H1 (cell line): ENCODE results near the gene FAM81B. TPM values are rescaled to one million over a fixed set of nuclear protein-coding genes. Genes with fewer than 3 reads are reported as not detected.
A peak's percentile ranks its signal among the peaks of the same experiment; 100 is the strongest.

Experiments
- CTCF ChIA-PET: fragments of 300-600 bp; sonication (Branson Sonifier 250); formaldehyde crosslinking; loops from one replicate; lab custom pipeline; 2021; ENCODE audit not compliant: partially characterized antibody; lab: Charles Lee
- POLR2A ChIA-PET: fragments of 300-600 bp; sonication (Branson Sonifier 250); formaldehyde crosslinking; loops from one replicate; lab custom pipeline; 2021; ENCODE audit warnings: inconsistent platforms; ENCODE audit not compliant: partially characterized antibody; lab: Charles Lee
- DNase-seq, 2 experiments: peaks; one replicate each; pipeline versions ENCODE4 v3.0.0 to v3.0.0-alpha.2; 2010 to 2022; ENCODE audit warnings: low spot score in 2 of 2, low read depth in 1 of 2, mixed read lengths in 1 of 2
- FAIRE-seq: peaks from 2 replicates; lab custom pipeline; 2011; peaks lifted over from hg19 to GRCh38; lab: Jason Lieb, UNC
- H2AFZ ChIP-seq: 2 replicates; pipeline ENCODE4 v1.8.1; 2012; ENCODE audit warnings: low read length, inconsistent platforms
- H2AK5ac ChIP-seq: 2 replicates; pipeline ENCODE4 v1.6.1; 2013; ENCODE audit warnings: low read depth, low read length
- H2BK120ac ChIP-seq: replicated peaks from 2 replicates; pipeline ENCODE3; 2013; ENCODE audit warnings: low read depth, low read length, inconsistent platforms
- H2BK12ac ChIP-seq: 2 replicates; pipeline ENCODE4 v1.6.1; 2013; ENCODE audit warnings: low read depth, low read length
- H2BK15ac ChIP-seq: 2 replicates; pipeline ENCODE4 v1.6.1; 2013; ENCODE audit warnings: low read length
- H2BK20ac ChIP-seq: 2 replicates; pipeline ENCODE4 v1.6.1; 2013; ENCODE audit warnings: low read length
- H2BK5ac ChIP-seq: 2 replicates; pipeline ENCODE4 v1.6.1; 2013; ENCODE audit warnings: low read depth, low read length
- H3K14ac ChIP-seq: 2 replicates; pipeline ENCODE4 v1.6.1; 2013; ENCODE audit warnings: inconsistent platforms; ENCODE audit not compliant: insufficient read length
- H3K18ac ChIP-seq: 2 replicates; pipeline ENCODE4 v1.6.1; 2013; ENCODE audit warnings: low read length; ENCODE audit errors: extremely low read depth
- H3K23ac ChIP-seq: 2 replicates; pipeline ENCODE4 v1.6.1; 2013; ENCODE audit warnings: inconsistent platforms; ENCODE audit not compliant: insufficient read length
- H3K23me2 ChIP-seq: 2 replicates; pipeline ENCODE4 v1.6.1; 2013; ENCODE audit warnings: low read depth, low read length
- H3K27ac ChIP-seq: 2 replicates; pipeline ENCODE4 v1.6.1; 2011; ENCODE audit warnings: low read depth, low read length, inconsistent platforms
- H3K27me3 ChIP-seq, 4 experiments: replicated peaks in 1 of 4; 1 replicate in 1 of 4; 2 replicates in 3 of 4; pipeline versions ENCODE4 v1.6.1 to v1.8.1; 2011 to 2013; ENCODE audit warnings: low read length in 3 of 4, mild to moderate bottlenecking in 3 of 4, inconsistent platforms in 2 of 4, mixed read lengths in 2 of 4, moderate library complexity in 1 of 4; ENCODE audit not compliant: control insufficient read depth in 3 of 4, insufficient read depth in 3 of 4; ENCODE audit errors: extremely low read depth in 1 of 4
- H3K36me3 ChIP-seq, 4 experiments: 2 replicates each; pipeline versions ENCODE4 v1.6.1 to v1.8.1; 2011 to 2013; ENCODE audit warnings: mild to moderate bottlenecking in 4 of 4, low read length in 3 of 4, moderate library complexity in 2 of 4, control low read depth in 1 of 4, inconsistent platforms in 1 of 4; ENCODE audit not compliant: insufficient read depth in 4 of 4, control insufficient read depth in 2 of 4
- H3K4ac ChIP-seq: replicated peaks from 2 replicates; pipeline ENCODE3; 2013; ENCODE audit warnings: low read length, low read depth, mixed read lengths, inconsistent platforms; ENCODE audit not compliant: insufficient read length
- H3K4me1 ChIP-seq, 4 experiments: replicated peaks in 1 of 4; 1 replicate in 1 of 4; 2 replicates in 3 of 4; pipeline versions ENCODE4 v1.6.1 to v1.8.1; 2011 to 2013; ENCODE audit warnings: low read length in 3 of 4, inconsistent platforms in 2 of 4, mixed read lengths in 1 of 4; ENCODE audit not compliant: insufficient read depth in 4 of 4, control insufficient read depth in 3 of 4
- H3K4me2 ChIP-seq, 2 experiments: 2 replicates each; pipeline versions ENCODE4 v1.6.1 to v1.8.1; 2011 to 2013; ENCODE audit warnings: low read depth in 2 of 2, low read length in 2 of 2, control low read depth in 1 of 2, inconsistent platforms in 1 of 2, mild to moderate bottlenecking in 1 of 2; ENCODE audit not compliant: insufficient read depth in 1 of 2
- H3K4me3 ChIP-seq, 4 experiments: fragments of 200-600, 300-600 bp in 1 of 4; sonication (generic), shearing (Covaris generic), sonication (Bioruptor Twin) in 1 of 4; 2 replicates each; pipeline versions ENCODE4 v1.5.1 to v1.8.1; 2011 to 2016; ENCODE audit warnings: low read length in 4 of 4, low read depth in 3 of 4, control low read depth in 2 of 4, inconsistent platforms in 2 of 4, mild to moderate bottlenecking in 2 of 4, mixed read lengths in 1 of 4, moderate library complexity in 1 of 4; ENCODE audit not compliant: insufficient read depth in 2 of 4; ENCODE audit errors: extremely low read depth in 1 of 4
- H3K56ac ChIP-seq: replicated peaks from 2 replicates; pipeline ENCODE3; 2013; ENCODE audit warnings: low read depth, mild to moderate bottlenecking, mixed read lengths, low read length, inconsistent platforms; ENCODE audit not compliant: insufficient read length
- H3K79me1 ChIP-seq: 2 replicates; pipeline ENCODE4 v1.6.1; 2013; ENCODE audit warnings: low read depth, low read length, control low read depth
- H3K79me2 ChIP-seq, 2 experiments: 2 replicates each; pipeline versions ENCODE4 v1.6.1 to v1.8.1; 2012 to 2013; ENCODE audit warnings: low read length in 2 of 2, mild to moderate bottlenecking in 2 of 2, inconsistent platforms in 1 of 2; ENCODE audit not compliant: insufficient read depth in 2 of 2, control insufficient read depth in 1 of 2
- H3K9ac ChIP-seq, 4 experiments: replicated peaks in 1 of 4; 1 replicate in 1 of 4; 2 replicates in 3 of 4; pipeline versions ENCODE4 v1.6.1 to v1.8.1; 2011 to 2013; ENCODE audit warnings: low read depth in 3 of 4, low read length in 3 of 4, control low read depth in 2 of 4, mild to moderate bottlenecking in 2 of 4, moderate library complexity in 2 of 4, inconsistent platforms in 1 of 4; ENCODE audit errors: extremely low read depth in 1 of 4
- H3K9me3 ChIP-seq, 2 experiments: 2 replicates each; pipeline versions ENCODE4 v1.6.1 to v1.8.1; 2012 to 2013; ENCODE audit warnings: mild to moderate bottlenecking in 2 of 2, moderate library complexity in 2 of 2, control low read depth in 1 of 2, inconsistent platforms in 1 of 2, low read depth in 1 of 2, low read length in 1 of 2, mixed read lengths in 1 of 2; ENCODE audit not compliant: insufficient read depth in 2 of 2
- H4K20me1 ChIP-seq, 2 experiments: replicated peaks in 1 of 2; 2 replicates each; pipeline versions ENCODE3 to v1.8.1; 2011 to 2013; ENCODE audit warnings: inconsistent platforms in 2 of 2, low read length in 2 of 2, mild to moderate bottlenecking in 1 of 2; ENCODE audit not compliant: insufficient read depth in 2 of 2, control insufficient read depth in 1 of 2
- H4K5ac ChIP-seq: 2 replicates; pipeline ENCODE4 v1.6.1; 2013; ENCODE audit warnings: low read length, low read depth, mixed read lengths, inconsistent platforms; ENCODE audit not compliant: insufficient read length
- H4K8ac ChIP-seq: 2 replicates; pipeline ENCODE4 v1.8.0; 2013; ENCODE audit warnings: mild to moderate bottlenecking, moderate library complexity, low read length, inconsistent platforms; ENCODE audit not compliant: insufficient read depth; ENCODE audit errors: extremely low read depth
- H4K91ac ChIP-seq: replicated peaks from 2 replicates; pipeline ENCODE3; 2013; ENCODE audit warnings: low read length, mixed read lengths, inconsistent platforms; ENCODE audit not compliant: insufficient read length
- CHD1 ChIP-seq: IDR thresholded peaks from 2 replicates; pipeline ENCODE4 v1.6.1; 2012; ENCODE audit warnings: low read depth, low read length, improper control_type of control experiment
- CTBP2 ChIP-seq: IDR thresholded peaks from 2 replicates; pipeline ENCODE4 v1.7.0; 2011; ENCODE audit warnings: borderline replicate concordance, mild to moderate bottlenecking, moderate library complexity, mixed read lengths, low read length; ENCODE audit not compliant: insufficient read depth, insufficient read length
- KDM5A ChIP-seq: fragments of 200-600 bp; IDR thresholded peaks from 2 replicates; pipeline ENCODE4 v1.7.1; 2012; ENCODE audit warnings: mild to moderate bottlenecking, low read length, inconsistent platforms, mixed read lengths
- PHF8 ChIP-seq: fragments of 200-600 bp; sonication (generic); conservative IDR thresholded peaks from 2 replicates; pipeline ENCODE4 v1.7.1; 2012; ENCODE audit warnings: low read depth, mild to moderate bottlenecking, inconsistent platforms, low read length, moderate library complexity
- POLR2AphosphoS5 ChIP-seq: IDR thresholded peaks from 2 replicates; pipeline ENCODE4 v1.6.1; 2011; ENCODE audit warnings: low read depth, low read length
- SAP30 ChIP-seq: fragments of 300-600 bp; sonication (generic); IDR thresholded peaks from 2 replicates; pipeline ENCODE4 v1.7.1; 2012; ENCODE audit warnings: low read length, moderate library complexity, mild to moderate bottlenecking, inconsistent platforms; ENCODE audit not compliant: insufficient read depth, insufficient replicate concordance
- SUZ12 ChIP-seq: fragments of 200-600 bp; sonication (generic); IDR thresholded peaks from 2 replicates; pipeline ENCODE4 v1.6.1; 2012; ENCODE audit warnings: mild to moderate bottlenecking, inconsistent platforms, low read length, moderate library complexity, mixed read lengths
- TBP ChIP-seq: IDR thresholded peaks from 2 replicates; pipeline ENCODE4 v1.6.1; 2011; ENCODE audit warnings: low read depth, low read length, improper control_type of control experiment
- WGBS, 2 experiments: shearing (Covaris generic) in 1 of 2; methylation state at CpG; one replicate each; pipeline versions ENCODE4 v1.1.6 to v1.1.7; 2013 to 2015; ENCODE audit warnings: low lambda C conversion rate in 2 of 2, mixed read lengths in 2 of 2, inconsistent platforms in 1 of 2, low coverage in 1 of 2, missing lambda C conversion rate in 1 of 2; ENCODE audit not compliant: insufficient replicate concordance in 2 of 2, insufficient coverage in 1 of 2, insufficient read length in 1 of 2; ENCODE audit errors: extremely low coverage in 1 of 2, missing lambda C conversion rate in 1 of 2; 5-methylcytosine and 5-hydroxymethylcytosine counted together
- polyA plus RNA-seq, 7 experiments: library from polyadenylated mRNA; depleted of rRNA in 3 of 7; stranded (reverse) in 5 of 7; unstranded in 2 of 7; fragments of >200 nt in 5 of 7; fragments of 200-250 nt in 2 of 7; gene quantifications; 1 replicate in 5 of 7; 2 replicates in 1 of 7; 4 replicates in 1 of 7; pipeline versions ENCODE4 v1.2.1 to v1.2.3, GENCODE V29; 2011 to 2013; ENCODE audit warnings: missing spikeins in 2 of 7, mixed read lengths in 2 of 7
- total RNA-seq: library from RNA; stranded (reverse); fragmentation: NEBNext Ultra II Directional; extraction: Animal tissue kit (Norgen Biotek cat#: 25700); gene quantifications from 2 replicates; pipeline ENCODE4 v1.2.1, GENCODE V29; 2021
- TF ChIP-seq, protein P1 (sequence below): IDR thresholded peaks from 2 replicates; pipeline ENCODE4 v1.6.1; 2012; ENCODE audit warnings: inconsistent platforms
- TF ChIP-seq, protein P2 (sequence below): IDR thresholded peaks from 2 replicates; pipeline ENCODE4 v1.6.1; 2012; ENCODE audit warnings: inconsistent platforms
- TF ChIP-seq, protein P3 (sequence below), 3 experiments: IDR thresholded peaks; 1 replicate in 2 of 3; 2 replicates in 1 of 3; pipeline versions ENCODE4 v1.5.1 to v1.6.1; 2011; ENCODE audit warnings: low read length in 3 of 3, mild to moderate bottlenecking in 3 of 3, inconsistent platforms in 2 of 3, low read depth in 1 of 3, moderate library complexity in 1 of 3; ENCODE audit not compliant: insufficient read depth in 1 of 3; ENCODE audit errors: control extremely low read depth in 1 of 3

FAM81B gene
- total and polyA plus RNA-seq, 2 of the 8 experiments (the other 6 are each of a cell fraction or from before 2014, with no cell fraction given): not detected

DNA sequence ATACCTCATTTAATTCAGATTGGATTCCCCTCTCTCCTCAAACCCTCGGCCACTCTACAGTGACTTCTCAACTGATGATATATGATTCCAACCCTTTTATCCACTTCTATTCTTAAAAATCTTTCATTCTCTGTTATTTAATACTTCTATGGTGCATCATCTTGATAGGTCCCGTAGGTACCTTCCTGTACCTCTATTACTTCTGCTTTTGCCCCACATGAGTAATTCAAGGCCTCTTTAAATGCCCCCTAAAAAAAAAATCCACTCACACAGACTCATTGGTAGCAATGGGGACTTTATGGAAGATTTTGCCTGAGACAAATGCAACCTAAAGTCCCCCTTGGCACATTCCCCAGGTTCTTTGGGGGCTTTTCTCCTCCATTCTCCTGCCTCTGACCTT lies 54.3 kb downstream of the FAM81B start:
- H3K27ac ChIP-seq: no peak overlapping the region
- no peak overlapping the region for H3K4me2 ChIP-seq
- H3K4ac ChIP-seq: no peak overlapping the region
- no peak overlapping the region for H4K5ac ChIP-seq
- FAIRE-seq (no peak), DNase-seq (no peak)
- H2BK15ac ChIP-seq: no peak overlapping the region
- H3K27me3 ChIP-seq: no peaks in the 10 kb centered on the region
- no peaks in the 10 kb centered on the region for H3K79me2 ChIP-seq
- no peak overlapping the region for H4K91ac ChIP-seq
- no peak overlapping the region for H2BK12ac ChIP-seq
- no peaks in the 10 kb centered on the region for H3K36me3 ChIP-seq
- H3K9ac ChIP-seq: no peak overlapping the region
- no peak overlapping the region for H2BK120ac ChIP-seq
- no peaks in the 10 kb centered on the region for H3K79me1 ChIP-seq
- ChIA-PET CTCF (no interaction called here), POLR2A (no interaction called here)
- no peak overlapping the region for H2AFZ ChIP-seq
- no peaks in the 10 kb centered on the region for H3K23me2 ChIP-seq
- H3K23ac ChIP-seq: no peak overlapping the region
- WGBS, 2 experiments: 92% methylated on average over 2 of the region's 2 CpGs; no CpG with 5 or more reads in 1 of the 2 experiments
- peak overlapping the region; percentile 66 for H3K56ac ChIP-seq
- H4K8ac ChIP-seq: no peak overlapping the region
- H3K14ac ChIP-seq: no peak overlapping the region
- H4K20me1 ChIP-seq: no peaks in the 10 kb centered on the region
- peaks cover 0 to 6% (median 4%) of the 10 kb centered on the region in 4 experiments; a peak in 4 of 7 replicates for H3K4me1 ChIP-seq
- no peak overlapping the region for H2AK5ac ChIP-seq
- H3K4me3 ChIP-seq: no peak overlapping the region
- no peak overlapping the region for H2BK20ac ChIP-seq
- no peaks in the 10 kb centered on the region for H3K9me3 ChIP-seq
- no peak overlapping the region for H3K18ac ChIP-seq
- H2BK5ac ChIP-seq: no peak overlapping the region
- TF ChIP-seq CTBP2 (no peak), TBP (no peak), SUZ12 (no peak), PHF8 (no peak), SAP30 (no peak), CHD1 (no peak), POLR2AphosphoS5 (no peak), KDM5A (no peak)
- TF ChIP-seq, protein P1, sequence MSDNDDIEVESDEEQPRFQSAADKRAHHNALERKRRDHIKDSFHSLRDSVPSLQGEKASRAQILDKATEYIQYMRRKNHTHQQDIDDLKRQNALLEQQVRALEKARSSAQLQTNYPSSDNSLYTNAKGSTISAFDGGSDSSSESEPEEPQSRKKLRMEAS: no peak
- TF ChIP-seq, protein P2, sequence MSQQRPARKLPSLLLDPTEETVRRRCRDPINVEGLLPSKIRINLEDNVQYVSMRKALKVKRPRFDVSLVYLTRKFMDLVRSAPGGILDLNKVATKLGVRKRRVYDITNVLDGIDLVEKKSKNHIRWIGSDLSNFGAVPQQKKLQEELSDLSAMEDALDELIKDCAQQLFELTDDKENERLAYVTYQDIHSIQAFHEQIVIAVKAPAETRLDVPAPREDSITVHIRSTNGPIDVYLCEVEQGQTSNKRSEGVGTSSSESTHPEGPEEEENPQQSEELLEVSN: no peak
- TF ChIP-seq, protein P3, sequence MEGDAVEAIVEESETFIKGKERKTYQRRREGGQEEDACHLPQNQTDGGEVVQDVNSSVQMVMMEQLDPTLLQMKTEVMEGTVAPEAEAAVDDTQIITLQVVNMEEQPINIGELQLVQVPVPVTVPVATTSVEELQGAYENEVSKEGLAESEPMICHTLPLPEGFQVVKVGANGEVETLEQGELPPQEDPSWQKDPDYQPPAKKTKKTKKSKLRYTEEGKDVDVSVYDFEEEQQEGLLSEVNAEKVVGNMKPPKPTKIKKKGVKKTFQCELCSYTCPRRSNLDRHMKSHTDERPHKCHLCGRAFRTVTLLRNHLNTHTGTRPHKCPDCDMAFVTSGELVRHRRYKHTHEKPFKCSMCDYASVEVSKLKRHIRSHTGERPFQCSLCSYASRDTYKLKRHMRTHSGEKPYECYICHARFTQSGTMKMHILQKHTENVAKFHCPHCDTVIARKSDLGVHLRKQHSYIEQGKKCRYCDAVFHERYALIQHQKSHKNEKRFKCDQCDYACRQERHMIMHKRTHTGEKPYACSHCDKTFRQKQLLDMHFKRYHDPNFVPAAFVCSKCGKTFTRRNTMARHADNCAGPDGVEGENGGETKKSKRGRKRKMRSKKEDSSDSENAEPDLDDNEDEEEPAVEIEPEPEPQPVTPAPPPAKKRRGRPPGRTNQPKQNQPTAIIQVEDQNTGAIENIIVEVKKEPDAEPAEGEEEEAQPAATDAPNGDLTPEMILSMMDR (IDR thresholded peaks at IDR 0.05; ENCODE audit: control extremely low read depth in 1 of 3, insufficient read depth in 1 of 3, low read depth in 1 of 3, low read length in 3 of 3): no peak
